ENCODE results near the gene ZNF512. TPM values are rescaled to one million over a fixed set of nuclear protein-coding genes. Genes with fewer than 3 reads are reported as not detected.

Gene ZNF512
- polyA plus RNA-seq, 1 of the 3 experiments (the other 2 are of a cell fraction): 22.3 TPM

GRCh38 chr2:27651056-27651455 lies 68.2 kb downstream of the ZNF512 start:
- H4K20me1 ChIP-seq (ENCODE audit: insufficient read depth): no peaks in the 10 kb centered on the region

GRCh38 chr2:27652341-27652740 lies 69.5 kb downstream of the ZNF512 start:
- Histone ChIP-seq H3K27ac (ENCODE audit: low read depth in 2 of 2, low read length in 1 of 2) (no peak overlapping the region), H3K27me3 (ENCODE audit: insufficient read depth) (no peaks in the 10 kb centered on the region), H3K4me1 (ENCODE audit: control insufficient read depth in 1 of 2, insufficient read depth in 2 of 2, low read depth in 1 of 2, low read length in 1 of 2) (no peaks in the 10 kb centered on the region), H3K4me2 (no peak overlapping the region), H4K20me1 (ENCODE audit: insufficient read depth) (no peaks in the 10 kb centered on the region), H3F3A (replicated peaks; ENCODE audit: insufficient read depth) (peaks cover 40% of the 10 kb centered on the region), H3K9ac (no peak overlapping the region), H3K9me3 (no peaks in the 10 kb centered on the region), H3K36me3 (replicated peaks in 1 of 2; ENCODE audit: control insufficient read depth in 1 of 2, insufficient read depth in 2 of 2, low read length in 1 of 2) (peaks cover 79 to 84% of the 10 kb centered on the region in 2 experiments), H2AFZ (ENCODE audit: low read depth) (no peak overlapping the region), H3K9me2 (no peaks in the 10 kb centered on the region), H3K79me2 (ENCODE audit: insufficient read depth) (peaks cover 6% of the 10 kb centered on the region; the same call in 1 of the 2 replicates), H3K4me3 (ENCODE audit: low read depth in 2 of 2, low read length in 1 of 2) (no peak overlapping the region)
- TF ChIP-seq IRF3 (IDR thresholded peaks at IDR 0.05; ENCODE audit: low read depth, low read length): no peak
- TF ChIP-seq GATA2 (CRISPR knock-in tag; IDR thresholded peaks at IDR 0.05): no peak
- no peak for TF ChIP-seq FOXJ3 (CRISPR knock-in tag; IDR thresholded peaks at IDR 0.05)
- no peak for TF ChIP-seq TCF12 (IDR thresholded peaks at IDR 0.05)
- TF ChIP-seq RXRA (IDR thresholded peaks at IDR 0.05; ENCODE audit: borderline replicate concordance, low read depth): no peak
- no peak for TF ChIP-seq ZBTB33 (IDR thresholded peaks at IDR 0.05; ENCODE audit: borderline replicate concordance, low read depth)
- no peak for TF ChIP-seq FOSL2 (IDR thresholded peaks at IDR 0.05; ENCODE audit: borderline replicate concordance, low read depth)
- TF ChIP-seq GABPA (IDR thresholded peaks at IDR 0.05; ENCODE audit: low read depth): no peak
- no peak for TF ChIP-seq EZH2phosphoT487 (IDR thresholded peaks at IDR 0.05; ENCODE audit: borderline replicate concordance, low read depth)
- no peak for TF ChIP-seq MAX (IDR thresholded peaks at IDR 0.05; ENCODE audit: low read depth)
- TF ChIP-seq MEF2A (IDR thresholded peaks at IDR 0.05; ENCODE audit: borderline replicate concordance, low read depth): no peak
- TF ChIP-seq CTCF (IDR thresholded peaks at IDR 0.05): no peak
- no peak for TF ChIP-seq NRF1 (IDR thresholded peaks at IDR 0.05; ENCODE audit: low read depth, low read length)
- no peak for TF ChIP-seq EP300 (IDR thresholded peaks at IDR 0.05; ENCODE audit: borderline replicate concordance in 1 of 2, low read depth in 1 of 2, low read length in 1 of 2)
- no peak for DNase-seq
- CTCF ChIA-PET: interaction anchor here (8.4 kb wide), 1 partner anchor 31 kb away, joined by 77 read pairs; no protein-coding TSS in a partner anchor
- POLR2A ChIA-PET: no interaction called here

More at GRCh38 chr2:27651056-27651455, 68.2 kb downstream of the ZNF512 start:
- Histone ChIP-seq H3K4me3 (ENCODE audit: low read depth in 2 of 2, low read length in 1 of 2) (no peak overlapping the region), H3K79me2 (ENCODE audit: insufficient read depth) (no peaks in the 10 kb centered on the region; the same call in 1 of the 2 replicates), H3K9ac (no peak overlapping the region), H3K27ac (ENCODE audit: low read depth in 2 of 2, low read length in 1 of 2) (no peak overlapping the region), H3K27me3 (ENCODE audit: insufficient read depth) (no peaks in the 10 kb centered on the region), H2AFZ (ENCODE audit: low read depth) (no peak overlapping the region), H3K9me3 (no peaks in the 10 kb centered on the region), H3K4me2 (no peak overlapping the region), H3K9me2 (no peaks in the 10 kb centered on the region), H3K4me1 (ENCODE audit: control insufficient read depth in 1 of 2, insufficient read depth in 2 of 2, low read depth in 1 of 2, low read length in 1 of 2) (no peaks in the 10 kb centered on the region), H3F3A (replicated peaks; ENCODE audit: insufficient read depth) (peaks cover 36% of the 10 kb centered on the region), H3K36me3 (replicated peaks in 1 of 2; ENCODE audit: control insufficient read depth in 1 of 2, insufficient read depth in 2 of 2, low read length in 1 of 2) (peaks cover 81 to 82% of the 10 kb centered on the region in 2 experiments)
- TF ChIP-seq RCOR1 (IDR thresholded peaks at IDR 0.05; ENCODE audit: low read length) (no peak), FOXJ3 (CRISPR knock-in tag; IDR thresholded peaks at IDR 0.05) (no peak), USF2 (IDR thresholded peaks at IDR 0.05; ENCODE audit: borderline replicate concordance, low read depth, low read length) (no peak), IRF3 (IDR thresholded peaks at IDR 0.05; ENCODE audit: low read depth, low read length) (no peak)
- WGBS (ENCODE audit: low lambda C conversion rate): 82% methylated on average over 4 of the region's 4 CpGs
- ChIA-PET POLR2A (no interaction called here), CTCF (interaction anchor here (8.4 kb wide), 1 partner anchor 32 kb away, joined by 77 read pairs; no protein-coding TSS in a partner anchor)
- no peak for DNase-seq
